Activated T-cell treated with anti-CD3 and anti-CD28 coated beads for 4 hours (primary cell): ENCODE results near the gene MLIP.
"Not testable (repeated sequence)": the region's sequence is repeated elsewhere in the genome, so short reads cannot be mapped to it uniquely, and the experiment has no call there.

Experiments
- DNase-seq: peaks from one replicate; pipeline ENCODE4 v3.0.0-alpha.2; 2020

MLIP gene

DNA sequence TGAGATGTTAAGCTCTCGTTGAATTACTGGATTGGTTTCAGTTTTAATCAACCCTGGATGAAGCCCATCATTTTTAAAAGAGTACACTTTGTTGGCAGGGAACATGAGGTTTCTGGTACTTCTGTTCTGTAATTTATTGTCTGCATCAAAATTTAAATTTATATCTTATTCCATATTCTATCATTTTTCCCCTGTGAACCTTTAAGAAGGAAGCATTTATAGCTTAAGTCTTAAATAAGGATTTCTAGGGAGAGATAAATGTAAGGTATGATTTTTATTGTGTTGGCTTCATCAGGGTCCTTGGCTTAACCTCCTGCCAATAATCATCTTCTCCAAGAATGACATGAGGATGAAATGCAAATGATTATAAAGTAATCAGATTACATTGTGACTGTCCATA lies 40.6 kb downstream of the MLIP start:
- no peak for DNase-seq

DNA sequence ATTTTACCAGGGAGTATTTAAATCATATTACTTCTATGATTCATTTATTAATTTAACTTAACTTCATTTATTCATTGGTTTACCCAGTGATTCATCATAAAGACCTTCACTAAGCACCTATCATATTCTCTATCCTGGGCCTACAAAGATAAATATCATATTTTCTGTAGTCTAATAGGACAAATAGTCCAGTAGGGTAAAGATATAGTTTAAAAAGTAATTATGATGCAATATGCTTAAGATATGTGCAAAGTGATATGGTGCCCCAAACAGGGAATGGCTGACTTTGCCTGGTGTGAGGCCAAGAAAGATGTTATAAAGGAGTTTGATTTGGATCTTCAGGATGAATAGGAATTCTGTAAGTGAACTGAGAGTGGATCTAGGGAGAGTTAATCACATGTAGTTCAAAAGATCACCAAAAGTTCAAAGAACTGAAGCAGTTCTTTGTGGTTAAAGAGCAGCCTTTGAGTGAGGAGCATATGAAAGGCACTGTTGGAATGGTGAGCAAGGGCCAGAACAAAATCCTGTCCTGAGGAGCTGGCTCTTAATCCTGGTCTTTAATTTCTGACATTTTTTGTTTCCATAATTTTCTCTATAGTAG lies 45.5 kb downstream of the MLIP start:
- DNase-seq: no peak

DNA sequence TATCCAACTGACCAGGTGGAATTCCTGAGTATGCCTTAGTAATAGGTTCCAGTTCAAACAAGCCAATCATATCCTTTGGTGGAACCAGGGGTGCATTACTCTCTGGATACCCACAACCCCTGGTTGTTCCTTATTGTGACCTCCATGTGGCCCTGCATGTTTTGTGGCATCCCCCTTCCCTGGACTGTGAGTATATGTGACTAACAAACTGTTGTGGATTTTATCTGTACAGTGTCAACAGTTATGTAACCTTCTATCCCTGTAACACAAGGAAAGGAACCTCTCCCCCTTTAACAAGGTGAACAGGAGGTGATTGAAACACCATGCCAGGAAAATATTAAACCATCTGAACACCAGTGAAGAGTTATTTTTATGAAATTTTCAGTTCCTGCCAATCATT lies 46.2 kb downstream of the MLIP start:
- DNase-seq: no peak

DNA sequence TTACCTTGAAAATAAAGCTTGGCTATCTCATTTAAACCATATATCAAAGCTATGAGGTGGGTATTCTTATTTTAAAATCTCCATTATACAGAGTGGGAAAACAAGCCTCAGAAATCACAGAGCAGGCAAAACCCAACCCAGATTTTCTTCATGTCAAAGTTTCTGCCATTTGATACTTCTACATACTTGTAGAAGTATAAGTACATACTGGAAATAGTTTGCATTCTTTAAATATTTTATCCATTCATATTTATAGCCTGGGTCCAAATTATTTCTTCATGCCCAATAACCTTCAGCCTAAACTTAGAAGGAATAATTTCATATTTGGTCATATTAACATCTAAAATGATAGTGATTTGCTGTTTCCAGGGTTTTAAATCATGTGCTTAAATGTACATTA lies 61.8 kb downstream of the MLIP start:
- DNase-seq: no peak

DNA sequence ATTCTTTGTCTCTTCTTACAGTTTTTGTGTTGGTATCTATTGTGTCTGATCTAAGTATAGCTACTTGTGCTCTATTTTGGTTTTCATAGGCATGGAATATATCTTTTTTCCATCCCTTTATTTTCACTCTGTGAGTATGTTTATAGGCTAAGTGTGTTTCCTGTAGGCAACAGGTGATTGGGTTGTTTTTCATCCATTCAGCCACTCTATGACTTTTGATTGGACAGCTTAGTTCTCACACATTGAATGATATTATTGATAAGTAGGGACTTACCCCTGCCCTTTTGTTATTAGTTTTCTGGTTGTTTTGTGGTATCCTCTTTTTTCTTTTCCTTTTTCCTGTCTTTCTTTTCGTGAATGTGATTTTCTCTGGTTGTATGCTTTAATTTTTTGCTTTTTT lies 67.9 kb downstream of the MLIP start:
- DNase-seq: no peak

DNA sequence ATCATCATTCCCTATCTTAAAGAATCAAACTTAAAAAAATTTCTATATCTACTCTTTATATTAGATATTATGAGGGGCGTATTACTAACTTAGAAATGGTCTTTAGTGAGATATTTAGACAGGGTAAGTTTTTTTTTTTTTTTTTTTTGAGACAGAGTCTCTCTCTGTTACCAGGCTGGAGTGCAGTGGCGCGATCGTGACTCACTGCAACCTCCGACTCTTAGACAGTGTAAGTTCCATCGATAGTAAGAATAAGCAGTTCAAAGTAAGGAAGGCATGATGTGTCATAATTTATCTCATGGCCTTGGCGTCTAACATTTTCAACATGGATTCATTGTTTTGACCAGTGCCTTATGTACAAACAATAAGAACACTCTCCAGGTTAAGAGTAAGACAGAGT lies 72.4 kb downstream of the MLIP start:
- no peak for DNase-seq

DNA sequence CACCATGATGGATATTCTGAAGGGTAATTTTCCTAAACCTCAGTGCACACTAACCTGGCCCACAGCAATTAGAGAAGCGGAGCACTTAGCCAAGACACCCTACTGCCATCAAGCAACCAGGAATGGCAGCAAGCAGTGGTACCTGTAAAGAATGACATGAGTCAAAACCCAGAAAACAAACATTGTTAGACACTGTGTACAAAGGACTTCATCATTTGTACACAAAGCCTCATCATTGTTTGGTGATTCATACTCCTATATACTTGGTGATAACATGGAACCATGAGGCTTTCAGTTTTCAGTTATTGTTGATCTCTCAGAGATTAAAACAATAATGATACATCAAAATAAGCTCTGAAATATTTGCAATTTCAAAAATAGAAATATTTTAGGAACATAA lies 74.6 kb downstream of the MLIP start:
- no peak for DNase-seq

DNA sequence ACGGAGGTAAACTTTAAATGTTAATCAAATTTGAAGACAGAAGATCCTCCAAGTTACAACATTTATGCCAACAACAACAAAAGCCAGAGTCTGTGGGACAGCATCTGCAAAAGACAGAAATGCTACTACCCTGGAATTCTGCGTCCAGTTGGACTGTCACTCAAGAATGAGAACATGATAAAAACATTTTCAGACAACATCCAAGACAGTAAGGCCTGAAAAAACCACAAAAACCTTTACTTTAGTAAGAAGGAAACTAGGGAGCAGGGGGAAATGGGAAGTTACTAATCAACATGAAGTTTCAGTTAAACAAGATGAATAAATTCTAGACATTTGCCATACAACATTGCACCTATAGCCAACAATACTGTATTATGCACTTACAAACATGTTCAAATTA lies 77.6 kb downstream of the MLIP start:
- no peak for DNase-seq

DNA sequence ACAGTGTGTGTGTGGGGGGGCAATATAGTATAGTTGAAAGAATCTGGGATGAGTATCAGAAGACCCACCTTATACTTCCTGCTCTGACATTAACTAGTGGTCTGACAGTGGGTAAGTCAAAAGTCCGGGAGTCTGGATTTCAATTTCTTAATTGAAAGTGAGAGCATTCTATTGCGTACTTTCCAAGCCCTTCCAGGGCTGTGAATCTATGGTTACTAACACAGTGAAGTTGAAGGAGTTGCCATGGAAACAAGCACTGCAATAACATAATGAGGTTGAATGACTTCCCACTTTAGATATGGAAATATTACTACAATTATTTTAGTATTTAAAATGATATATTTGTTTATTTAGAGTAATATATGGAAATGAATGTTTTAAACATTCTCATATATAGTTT lies 80.2 kb downstream of the MLIP start:
- DNase-seq: no peak

DNA sequence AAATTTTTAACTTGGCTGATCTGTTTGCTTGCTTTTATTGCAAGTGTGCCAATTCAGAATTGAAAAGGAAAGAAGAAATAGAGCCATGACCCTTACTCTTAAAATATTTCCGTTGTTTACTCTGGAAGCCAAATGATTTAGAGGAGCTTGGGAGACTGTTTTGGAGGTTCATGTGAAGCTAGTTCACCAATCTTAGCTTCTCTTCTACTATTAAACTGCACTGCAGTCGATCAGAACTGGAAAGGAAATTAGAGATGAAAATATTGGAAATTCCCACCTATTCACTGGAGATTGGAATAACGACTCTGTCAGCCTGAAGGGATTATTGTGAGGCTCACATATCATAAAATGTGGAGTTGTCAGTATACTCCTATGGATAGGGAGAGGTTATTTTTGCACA lies 81.8 kb downstream of the MLIP start:
- no peak for DNase-seq

DNA sequence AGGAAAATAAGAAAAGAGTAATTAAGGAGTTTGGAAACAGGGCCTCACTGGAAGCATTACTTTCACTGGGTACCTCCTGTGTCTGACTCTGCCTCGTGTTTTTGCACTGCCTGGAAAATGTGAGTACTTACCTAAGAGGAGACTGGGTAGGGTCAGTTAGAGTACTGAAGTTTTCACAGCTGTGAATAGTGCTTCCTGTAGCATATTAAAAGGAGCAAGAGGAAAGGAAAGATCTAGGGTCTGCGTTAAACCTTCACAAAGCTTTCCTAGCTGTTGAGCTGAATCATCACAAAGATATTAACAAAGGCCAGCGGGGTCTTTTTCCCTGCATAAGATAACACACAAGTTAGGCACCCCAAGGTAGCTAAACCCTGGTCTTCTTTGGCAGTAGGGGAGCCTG lies 82.3 kb downstream of the MLIP start:
- no peak for DNase-seq

DNA sequence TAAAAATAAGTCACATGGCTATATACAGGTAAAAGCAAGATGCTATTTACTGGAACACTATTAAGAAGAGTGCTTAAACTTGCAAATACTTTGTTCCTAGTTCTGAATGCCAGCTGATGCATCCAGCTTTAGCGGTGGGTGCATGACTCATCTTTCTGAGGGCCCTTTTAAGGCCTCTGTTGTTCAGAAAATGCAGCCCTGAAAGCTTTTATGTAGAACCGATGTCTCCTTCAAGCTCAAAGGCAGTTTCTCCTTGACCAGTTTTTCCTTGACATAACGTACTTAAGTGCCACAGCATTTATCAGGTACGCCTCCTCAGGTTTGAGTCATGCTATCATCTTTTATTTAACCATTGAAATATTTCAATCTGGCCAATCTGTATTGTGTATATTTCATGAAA lies 82.8 kb downstream of the MLIP start:
- no peak for DNase-seq

GRCh38 chr6:54195637-54196036 lies 84.4 kb downstream of the MLIP start:
- DNase-seq: no peak

DNA sequence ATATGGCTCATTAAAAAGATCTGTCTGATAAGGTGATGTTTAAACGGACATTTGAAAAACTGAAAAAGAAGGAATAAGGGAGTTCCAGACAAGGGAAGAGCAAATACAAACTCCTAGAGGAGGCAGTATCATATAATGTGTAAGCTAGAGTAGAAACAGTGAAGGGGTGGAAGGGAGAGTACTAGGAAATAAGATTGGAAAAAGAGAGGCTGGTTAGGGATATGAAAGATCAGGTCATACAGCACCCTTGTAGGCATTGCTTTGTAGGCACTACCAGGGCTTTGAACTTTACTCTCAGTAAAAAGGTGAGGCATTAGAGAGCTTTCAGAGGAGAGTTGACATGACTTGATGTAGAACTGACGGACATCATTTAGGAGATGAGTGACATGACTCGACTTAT lies 85.7 kb downstream of the MLIP start:
- no peak for DNase-seq

- DNase-seq: no peak
These were observed 86.9 kb downstream of the MLIP start for GRCh38 chr6:54198134-54198533.

DNA sequence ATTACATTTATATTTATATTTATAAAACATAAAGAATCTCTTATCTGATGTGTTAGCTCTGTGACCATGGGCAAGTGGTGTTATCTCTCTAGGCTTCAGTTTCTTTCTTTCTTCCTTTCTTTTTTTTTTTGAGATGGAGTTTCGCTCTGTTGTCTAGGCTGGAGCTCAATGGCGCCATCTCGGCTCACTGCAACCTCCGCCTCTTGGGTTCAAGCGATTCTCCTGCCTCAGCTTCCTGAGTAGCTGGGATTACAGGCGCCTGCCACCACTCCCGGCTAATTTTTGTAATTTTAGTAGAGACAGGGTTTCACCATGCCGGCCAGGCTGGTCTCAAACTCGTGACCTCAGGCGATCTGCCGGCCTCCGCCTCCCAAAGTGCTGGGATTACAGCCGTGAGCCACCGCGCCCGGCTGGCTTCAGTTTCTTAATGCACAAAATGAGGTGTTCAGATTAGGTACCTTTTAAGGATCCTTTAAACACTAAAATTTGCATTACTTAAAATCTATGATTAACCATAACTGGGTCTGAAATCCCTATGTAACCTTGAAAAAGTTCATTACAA lies 92.3 kb downstream of the MLIP start:
- not testable (repeated sequence) for DNase-seq

DNA sequence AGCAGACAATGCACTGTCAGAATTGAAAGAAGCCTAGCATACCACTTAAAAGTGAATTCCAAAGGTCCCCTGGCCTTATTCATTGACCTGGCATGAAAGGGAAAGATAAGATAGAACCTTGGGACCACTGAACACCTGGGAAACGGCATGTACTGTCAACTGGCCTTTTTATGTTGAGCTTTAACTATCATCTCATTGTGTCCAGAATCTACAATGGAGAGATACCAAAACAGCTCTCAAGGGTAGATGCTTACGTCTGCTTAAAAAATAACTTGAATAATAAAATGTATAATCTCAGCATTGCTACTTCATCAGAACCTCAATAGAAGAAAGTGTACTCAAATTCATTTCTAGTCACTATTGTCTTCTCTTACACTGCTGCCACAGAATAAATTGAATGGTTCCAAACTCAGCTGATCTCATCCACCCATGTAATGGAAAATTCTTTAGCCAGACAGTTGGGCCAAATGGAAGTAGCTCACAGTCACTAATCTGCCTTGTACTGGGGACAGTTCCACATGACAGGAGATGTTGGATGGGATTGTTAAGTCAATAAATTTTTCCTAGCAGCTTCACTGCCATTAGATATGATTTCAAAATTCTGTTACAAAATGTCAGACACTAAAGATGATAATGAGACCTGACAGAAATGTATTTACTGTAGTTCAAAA lies 93.8 kb downstream of the MLIP start:
- DNase-seq: no peak

GRCh38 chr6:54206510-54206909 lies 95.3 kb downstream of the MLIP start:
- DNase-seq: no peak

DNA sequence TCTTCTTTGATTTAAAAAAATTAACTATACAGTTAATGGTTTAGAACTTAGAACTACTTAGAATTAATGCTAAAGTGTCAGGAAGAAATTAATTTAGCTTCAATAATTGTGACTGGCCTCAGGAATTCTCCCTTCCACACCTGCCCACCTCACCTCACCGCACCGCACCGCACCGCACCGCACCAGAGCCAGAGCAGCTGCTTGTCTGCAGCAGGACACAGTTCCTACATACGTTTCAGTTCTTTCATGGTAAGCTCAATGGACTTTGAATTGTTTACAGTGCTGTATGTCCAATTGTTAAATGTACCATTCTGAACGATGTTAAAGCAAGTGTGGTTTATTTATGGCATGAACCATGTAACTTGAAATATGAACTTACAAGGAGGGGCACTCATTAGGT lies 98.7 kb downstream of the MLIP start:
- not testable (repeated sequence) for DNase-seq

DNA sequence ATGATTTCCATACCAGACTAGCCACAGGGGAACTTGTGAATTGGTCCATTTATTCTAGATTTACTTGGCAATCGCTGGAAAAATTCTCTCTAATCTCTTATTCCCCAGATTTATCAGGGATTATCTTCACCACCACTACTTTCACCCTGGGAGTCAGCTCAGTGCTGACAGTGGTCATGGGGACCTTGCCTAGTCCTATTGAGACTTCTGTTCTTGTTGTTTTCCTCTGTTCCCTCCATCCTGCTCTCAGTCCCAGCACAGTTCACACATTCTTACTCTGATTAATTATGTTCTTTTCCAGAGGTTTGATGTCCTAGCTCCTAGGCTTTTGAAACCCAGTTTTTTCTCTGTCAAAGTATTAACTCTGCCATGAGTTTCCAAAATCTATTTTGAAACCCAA lies 103.0 kb downstream of the MLIP start:
- no peak for DNase-seq

DNA sequence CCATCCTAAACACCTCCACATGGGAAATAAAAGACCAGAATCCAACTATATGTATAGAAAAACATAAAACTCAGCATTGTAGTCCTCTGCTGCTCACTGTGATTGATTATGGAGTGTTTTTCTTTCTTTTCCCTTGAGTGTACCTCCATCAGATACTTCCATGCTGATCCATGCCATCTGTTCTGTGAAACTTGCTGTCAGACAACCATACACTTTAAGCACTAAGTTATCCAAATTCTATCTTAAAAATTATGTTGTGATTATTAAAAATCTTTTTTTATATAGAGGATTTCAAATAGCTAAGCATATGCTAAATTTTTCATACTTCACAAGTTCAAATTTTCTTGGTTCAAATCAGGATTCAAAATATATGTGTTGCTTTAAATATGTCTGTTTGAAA lies 105.1 kb downstream of the MLIP start:
- DNase-seq: no peak

GRCh38 chr6:54217018-54217417 lies 105.8 kb downstream of the MLIP start:
- no peak for DNase-seq

DNA sequence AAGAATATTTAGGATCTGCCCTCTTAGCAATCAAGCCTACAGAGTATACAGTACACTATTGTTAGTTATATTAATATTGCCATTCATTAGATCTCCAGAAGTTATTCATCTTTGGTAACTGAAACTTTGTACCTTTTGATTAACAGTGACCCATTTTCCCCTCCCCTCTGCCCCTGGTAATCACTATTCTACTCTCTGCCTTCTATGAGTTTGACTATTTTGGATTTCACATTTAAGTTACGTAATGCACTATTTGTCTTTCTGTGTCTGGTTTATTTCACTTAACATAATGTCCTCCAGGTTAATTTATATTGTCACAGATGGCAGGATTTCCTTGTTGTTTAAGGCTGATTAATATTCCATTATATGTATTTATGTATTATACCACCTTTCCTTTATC lies 111.0 kb downstream of the MLIP start:
- DNase-seq: no peak

DNA sequence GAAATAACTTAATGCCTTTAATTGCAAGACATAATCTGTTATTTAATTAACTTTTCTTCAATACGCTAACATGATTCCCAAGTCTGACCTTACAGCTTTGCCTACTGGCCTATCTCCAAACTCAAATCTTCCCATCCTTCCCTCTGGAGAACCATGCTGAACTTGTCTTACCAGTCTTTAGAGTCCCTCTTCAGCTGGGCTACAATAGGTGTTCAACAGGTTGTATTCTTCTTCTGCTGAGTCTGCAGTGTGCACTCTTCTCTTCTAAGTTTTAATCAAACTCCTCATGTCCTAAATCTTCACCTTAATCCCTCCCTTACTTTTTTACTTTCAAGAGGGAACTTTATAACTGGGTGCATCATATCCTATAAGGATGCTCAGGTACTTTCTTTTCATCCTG lies 121.5 kb downstream of the MLIP start:
- DNase-seq: no peak

GRCh38 chr6:54234539-54234938 lies 123.3 kb downstream of the MLIP start:
- no peak for DNase-seq
